Thymus (tissue), 11 donors: Measurements from ENCODE around the gene NDUFS2. TPM values are rescaled to one million over a fixed set of nuclear protein-coding genes. Genes with fewer than 3 reads are reported as not detected.
"Not testable (repeated sequence)": the region's sequence is repeated elsewhere in the genome, so short reads cannot be mapped to it uniquely, and the experiment has no call there.

Source experiments
- DNase-seq, 9 donors: peaks; one replicate each; pipeline ENCODE4 v3.0.0-alpha.2; 2013; ENCODE audit warnings: low spot score in 9 of 9, low read depth in 6 of 9, missing footprints in 1 of 9
- H3K27ac ChIP-seq, 2 donors: one replicate each; pipeline ENCODE4 v1.5.1; 2013; ENCODE audit warnings: control low read depth in 1 of 2, low read depth in 1 of 2, low read length in 1 of 2, mild to moderate bottlenecking in 1 of 2, moderate library complexity in 1 of 2
- H3K27me3 ChIP-seq, 2 donors: one replicate each; pipeline ENCODE4 v1.5.1; 2013; ENCODE audit warnings: low read length in 1 of 2; ENCODE audit not compliant: control insufficient read depth in 2 of 2, insufficient read depth in 1 of 2
- H3K36me3 ChIP-seq, 2 donors: one replicate each; pipeline ENCODE4 v1.5.1; 2013; ENCODE audit warnings: low read length in 1 of 2, mild to moderate bottlenecking in 1 of 2, moderate library complexity in 1 of 2; ENCODE audit not compliant: control insufficient read depth in 2 of 2, insufficient read depth in 2 of 2
- H3K4me1 ChIP-seq, 2 donors: one replicate each; pipeline ENCODE4 v1.5.1; 2013; ENCODE audit warnings: low read length in 2 of 2; ENCODE audit not compliant: control insufficient read depth in 2 of 2, insufficient read depth in 2 of 2
- H3K4me3 ChIP-seq, 2 donors: one replicate each; pipeline ENCODE4 v1.5.1; 2013; ENCODE audit warnings: low read length in 2 of 2, control low read depth in 1 of 2, mild to moderate bottlenecking in 1 of 2
- H3K9me3 ChIP-seq, 2 donors: one replicate each; pipeline ENCODE4 v1.5.1; 2013; ENCODE audit warnings: low read length in 1 of 2, mild to moderate bottlenecking in 1 of 2; ENCODE audit not compliant: control insufficient read depth in 2 of 2, insufficient read depth in 1 of 2
- WGBS: extraction: QIAGEN DNeasy Blood & Tissue Kit; methylation state at CpG from one replicate; pipeline ENCODE4 v1.1.7; 2013; 5-methylcytosine and 5-hydroxymethylcytosine counted together
- polyA plus RNA-seq: library from polyadenylated mRNA; stranded (reverse); fragments of 200-250 nt; gene quantifications from one replicate; pipeline ENCODE4 v1.2.3, GENCODE V29; 2013
- total RNA-seq: library from RNA; stranded (reverse); fragments of 120-200 nt; gene quantifications from one replicate; pipeline ENCODE4 v1.2.4, GENCODE V29; 2013
- donor health status: healthy.

Gene NDUFS2
- total and polyA plus RNA-seq, 2 donors, result 39.9 to 67.7 TPM

DNA sequence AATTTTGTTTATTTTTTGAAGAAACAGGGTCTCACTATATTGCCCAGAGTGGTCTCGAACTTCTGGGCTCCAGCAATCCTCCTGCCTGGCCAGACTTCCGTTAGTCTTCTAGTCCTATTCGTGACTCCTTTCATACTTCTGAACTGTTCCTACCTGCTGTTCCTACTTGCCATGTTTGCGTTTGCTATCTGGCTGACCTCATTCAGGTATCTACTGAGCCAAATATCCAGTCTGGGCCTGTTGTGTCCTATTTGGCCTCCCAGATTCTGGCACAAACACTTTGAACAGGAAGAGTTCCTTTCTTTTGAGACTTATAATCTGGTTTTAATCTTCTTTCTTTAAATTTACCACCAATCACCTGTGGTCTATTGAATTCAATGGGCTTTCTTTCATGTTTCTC lies 42.7 kb downstream of the NDUFS2 start:
- no peak for DNase-seq
- H3K27ac ChIP-seq, result no peak overlapping the region
- no peaks in the 10 kb centered on the region for H3K27me3 ChIP-seq
- H3K4me3 ChIP-seq, result no peak overlapping the region
- H3K36me3 ChIP-seq, result no peaks in the 10 kb centered on the region
- H3K4me1 ChIP-seq, result no peaks in the 10 kb centered on the region
- WGBS, result 82% methylated on average over 4 of the region's 4 CpGs
- H3K9me3 ChIP-seq, result no peaks in the 10 kb centered on the region

DNA sequence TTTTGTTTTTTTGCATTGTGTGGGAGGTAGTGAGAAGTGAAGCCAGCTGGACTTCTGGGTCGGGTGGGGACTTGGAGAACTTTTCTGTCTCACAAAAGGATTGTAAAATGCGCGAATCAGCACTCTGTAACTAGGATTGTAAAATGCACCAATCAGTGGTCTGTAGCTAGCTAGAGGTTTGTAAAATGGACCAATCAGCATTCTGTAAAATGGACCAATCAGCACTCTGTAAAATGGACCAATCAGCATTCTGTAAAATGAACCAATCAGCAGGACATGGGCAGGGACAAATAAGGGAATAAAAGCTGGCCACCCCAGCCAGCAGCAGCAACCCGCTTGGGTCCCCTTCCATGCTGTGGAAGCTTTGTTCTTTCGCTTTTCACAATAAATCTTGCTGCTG lies 47.9 kb downstream of the NDUFS2 start:
- H3K27me3 ChIP-seq, H3K36me3 ChIP-seq, H3K27ac ChIP-seq, H3K4me3 ChIP-seq, H3K9me3 ChIP-seq, H3K4me1 ChIP-seq, DNase-seq: not testable (repeated sequence)
- WGBS, result 96% methylated on average over 5 of the region's 5 CpGs

- 79% methylated on average over 7 of the region's 7 CpGs for WGBS
- H3K4me1 ChIP-seq, result no peaks in the 10 kb centered on the region
- no peaks in the 10 kb centered on the region for H3K36me3 ChIP-seq
- H3K27ac ChIP-seq, result no peak overlapping the region
- no peak for DNase-seq
- H3K9me3 ChIP-seq, result no peaks in the 10 kb centered on the region
- no peaks in the 10 kb centered on the region for H3K27me3 ChIP-seq
- H3K4me3 ChIP-seq, result no peak overlapping the region
Measured at GRCh38 chr1:161250829-161251228, 48.7 kb downstream of the NDUFS2 start.

GRCh38 chr1:161251579-161251978 lies 49.4 kb downstream of the NDUFS2 start:
- Histone ChIP-seq H3K4me3 (no peak overlapping the region), H3K36me3 (no peaks in the 10 kb centered on the region), H3K27ac (no peak overlapping the region), H3K9me3 (no peaks in the 10 kb centered on the region), H3K27me3 (no peaks in the 10 kb centered on the region), H3K4me1 (no peaks in the 10 kb centered on the region)
- WGBS, result 98% methylated on average over 8 of the region's 8 CpGs
- DNase-seq, result no peak

- 94% methylated on average over 5 of the region's 5 CpGs for WGBS
- peaks cover 21 to 34% of the 10 kb centered on the region in 2 donors for H3K27me3 ChIP-seq
- H3K27ac ChIP-seq, H3K36me3 ChIP-seq, H3K4me3 ChIP-seq, DNase-seq, H3K4me1 ChIP-seq: not testable (repeated sequence)
- peaks cover 8 to 16% of the 10 kb centered on the region in 2 donors for H3K9me3 ChIP-seq
Measured at GRCh38 chr1:161255302-161255701, 53.1 kb downstream of the NDUFS2 start.

- H3K4me3 ChIP-seq, H3K27ac ChIP-seq, DNase-seq, H3K4me1 ChIP-seq, H3K36me3 ChIP-seq: not testable (repeated sequence)
- H3K27me3 ChIP-seq, result peaks cover 27 to 41% of the 10 kb centered on the region in 2 donors
- H3K9me3 ChIP-seq, result peaks cover 8 to 16% of the 10 kb centered on the region in 2 donors
- WGBS, result 94% methylated on average over 4 of the region's 4 CpGs
Measured at GRCh38 chr1:161255955-161256520, 53.9 kb downstream of the NDUFS2 start.

GRCh38 chr1:161257109-161257508 lies 54.9 kb downstream of the NDUFS2 start:
- not testable (repeated sequence) for DNase-seq, H3K27ac ChIP-seq, H3K4me3 ChIP-seq, H3K36me3 ChIP-seq, H3K4me1 ChIP-seq
- 99% methylated on average over 5 of the region's 5 CpGs for WGBS
- H3K27me3 ChIP-seq, result peaks cover 32 to 51% of the 10 kb centered on the region in 2 donors
- H3K9me3 ChIP-seq, result peaks cover 8 to 16% of the 10 kb centered on the region in 2 donors

DNA sequence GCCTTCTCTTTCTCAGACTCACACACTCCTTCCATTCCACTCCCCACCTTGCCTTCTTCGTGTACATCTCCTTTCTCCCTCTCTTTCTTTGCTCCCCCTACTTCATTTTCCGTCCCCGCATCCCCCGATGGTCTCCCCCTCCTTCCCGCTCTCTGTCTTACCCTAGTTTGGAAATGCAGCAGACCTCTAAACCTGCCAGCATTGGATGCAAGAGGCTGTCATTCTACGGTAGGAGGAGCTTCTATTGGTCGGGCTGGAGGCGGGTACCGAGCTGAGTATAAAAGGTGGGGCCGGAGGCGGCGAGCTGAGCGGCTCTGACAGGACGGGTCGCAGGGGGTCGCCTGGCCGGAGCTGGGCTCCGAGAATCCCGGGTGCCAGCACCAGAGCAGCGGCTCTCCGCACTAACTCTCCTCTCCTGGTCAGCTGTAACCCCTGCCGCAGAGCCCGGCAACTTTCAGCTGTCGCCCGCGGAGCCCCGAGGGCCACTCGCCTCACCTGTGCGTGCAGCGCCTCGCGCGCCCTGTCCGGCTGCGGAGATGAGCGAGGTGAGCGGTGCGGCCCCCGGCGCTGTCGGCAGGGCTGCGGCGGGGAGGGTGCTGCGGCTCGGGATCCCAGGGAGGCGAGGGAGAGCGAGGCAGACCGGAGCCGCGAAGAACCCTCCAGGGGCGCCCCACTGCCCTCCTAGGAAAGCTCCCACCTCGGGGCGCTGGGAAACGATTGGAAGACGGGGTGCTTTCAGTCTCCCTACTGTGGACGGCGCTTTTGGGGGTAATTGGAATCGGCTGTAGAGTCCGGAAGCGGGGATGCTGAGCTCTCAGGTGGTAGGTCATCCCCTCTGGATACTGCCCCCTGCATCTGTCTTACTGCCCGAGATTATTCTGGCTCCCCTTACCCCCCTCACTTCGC lies 56.5 kb downstream of the NDUFS2 start, which contains the start of gene PCP4L1:
PCP4L1 (plus strand) TSS at position 307 of the 906 bp plus-strand sequence; CDS start at position 537, 230 bp downstream.
- 5% methylated on average over 62 of the region's 62 CpGs for WGBS

DNA sequence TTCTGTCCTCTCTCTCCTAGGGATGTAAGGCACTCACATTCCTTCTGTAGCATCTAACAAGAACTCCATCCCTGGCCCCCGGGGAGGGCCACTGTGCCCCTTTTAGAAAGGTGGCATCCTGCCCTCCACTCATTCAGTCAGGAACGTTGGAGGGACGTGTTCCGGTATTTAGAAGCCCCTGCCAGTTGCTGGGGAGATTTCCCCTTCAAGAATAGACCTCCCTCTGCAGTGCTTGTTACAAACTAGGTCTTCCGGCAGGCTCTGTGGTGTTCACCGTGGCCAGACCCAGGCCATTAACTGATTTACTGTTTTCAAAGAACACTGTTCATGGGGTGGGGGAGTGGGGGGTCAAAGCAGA lies 57.2 kb downstream of the NDUFS2 start:
- no peak overlapping the region for H3K4me3 ChIP-seq
- peaks cover 32 to 51% of the 10 kb centered on the region in 2 donors for H3K27me3 ChIP-seq
- H3K9me3 ChIP-seq, result peaks cover 8 to 16% of the 10 kb centered on the region in 2 donors
- 56% methylated on average over 6 of the region's 6 CpGs for WGBS
- DNase-seq, result no peak
- peaks cover 0 to 10% of the 10 kb centered on the region in 2 donors for H3K4me1 ChIP-seq
- H3K36me3 ChIP-seq, result no peaks in the 10 kb centered on the region
- no peak overlapping the region for H3K27ac ChIP-seq

More for the DNA sequence above, 56.5 kb downstream of the NDUFS2 start, which contains the start of gene PCP4L1:
- Histone ChIP-seq H3K27ac (no peak within 1 kb of the TSS), H3K36me3 (no peaks in the 10 kb centered on the region), H3K9me3 (peaks cover 8 to 16% of the 10 kb centered on the region in 2 donors), H3K4me3 (peak within 1 kb of the TSS in 1 of 2 donors; percentile 36), H3K4me1 (peaks cover 0 to 10% of the 10 kb centered on the region in 2 donors), H3K27me3 (peaks cover 32 to 51% of the 10 kb centered on the region in 2 donors)
- DNase-seq, result peak in 3 of 9 donors; percentile 7 to 50 (median 16)
